Measurements from ENCODE around the gene TLN1. TPM values are rescaled to one million over a fixed set of nuclear protein-coding genes. Genes with fewer than 3 reads are reported as not detected.

The TLN1 gene
- total RNA-seq, 1 experiment from 2014 or later, result 347 TPM

DNA sequence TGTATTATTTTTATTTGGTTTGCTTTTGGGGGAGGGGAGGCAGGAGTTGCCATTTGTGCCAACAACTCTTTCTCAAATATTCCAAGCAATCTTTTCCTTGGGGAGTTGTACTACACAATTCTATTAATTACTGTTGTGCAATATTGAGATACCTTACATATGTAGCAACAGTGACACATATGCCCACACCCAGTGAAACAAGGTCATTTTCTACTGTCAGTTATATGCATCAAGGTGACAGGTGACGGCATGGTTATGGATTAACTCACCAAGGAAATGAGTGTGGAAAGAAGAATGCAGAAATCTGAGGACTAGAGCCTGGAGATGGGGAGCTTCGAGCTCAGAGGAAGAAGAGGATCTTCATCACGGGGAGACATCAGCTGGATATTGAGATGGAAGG is 39.9 kb upstream of the TLN1 start:
- H3K4me3 ChIP-seq (ENCODE audit: low read depth in 2 of 2, low read length in 2 of 2), result no peak overlapping the region
- ChIA-PET POLR2A (no interaction called here), CTCF (no interaction called here)
- peaks cover 8% of the 10 kb centered on the region for H3K4me1 ChIP-seq (ENCODE audit: control insufficient read depth, insufficient read depth, low read length)
- no peaks in the 10 kb centered on the region for H3K27me3 ChIP-seq (ENCODE audit: control insufficient read depth, insufficient read depth, low read length)
- BruUV-seq (replicated peaks), result no TSS peak
- DNase-seq (ENCODE audit: low read depth, low spot score), result no peak
- no peak for ATAC-seq
- no peaks in the 10 kb centered on the region for H3K36me3 ChIP-seq (ENCODE audit: control insufficient read depth, insufficient read depth, low read length)
- no peaks in the 10 kb centered on the region for H3K9me3 ChIP-seq (ENCODE audit: control insufficient read depth, insufficient read depth, low read depth, low read length)
- no peak overlapping the region for H3K27ac ChIP-seq (ENCODE audit: low read length)
- in situ Hi-C loops (cut with HindIII; ENCODE audit: low pct_unique_long_range_greater_than_20kb, low sequenced_read_pairs) (no loop called here), intact Hi-C loops (cut with micrococcal nuclease; ENCODE audit: unreplicated experiment) (no loop called here)
- TF ChIP-seq TCF7L2 (IDR thresholded peaks at IDR 0.05; ENCODE audit: low read depth, low read length), result no peak
- TF ChIP-seq, protein P1, sequence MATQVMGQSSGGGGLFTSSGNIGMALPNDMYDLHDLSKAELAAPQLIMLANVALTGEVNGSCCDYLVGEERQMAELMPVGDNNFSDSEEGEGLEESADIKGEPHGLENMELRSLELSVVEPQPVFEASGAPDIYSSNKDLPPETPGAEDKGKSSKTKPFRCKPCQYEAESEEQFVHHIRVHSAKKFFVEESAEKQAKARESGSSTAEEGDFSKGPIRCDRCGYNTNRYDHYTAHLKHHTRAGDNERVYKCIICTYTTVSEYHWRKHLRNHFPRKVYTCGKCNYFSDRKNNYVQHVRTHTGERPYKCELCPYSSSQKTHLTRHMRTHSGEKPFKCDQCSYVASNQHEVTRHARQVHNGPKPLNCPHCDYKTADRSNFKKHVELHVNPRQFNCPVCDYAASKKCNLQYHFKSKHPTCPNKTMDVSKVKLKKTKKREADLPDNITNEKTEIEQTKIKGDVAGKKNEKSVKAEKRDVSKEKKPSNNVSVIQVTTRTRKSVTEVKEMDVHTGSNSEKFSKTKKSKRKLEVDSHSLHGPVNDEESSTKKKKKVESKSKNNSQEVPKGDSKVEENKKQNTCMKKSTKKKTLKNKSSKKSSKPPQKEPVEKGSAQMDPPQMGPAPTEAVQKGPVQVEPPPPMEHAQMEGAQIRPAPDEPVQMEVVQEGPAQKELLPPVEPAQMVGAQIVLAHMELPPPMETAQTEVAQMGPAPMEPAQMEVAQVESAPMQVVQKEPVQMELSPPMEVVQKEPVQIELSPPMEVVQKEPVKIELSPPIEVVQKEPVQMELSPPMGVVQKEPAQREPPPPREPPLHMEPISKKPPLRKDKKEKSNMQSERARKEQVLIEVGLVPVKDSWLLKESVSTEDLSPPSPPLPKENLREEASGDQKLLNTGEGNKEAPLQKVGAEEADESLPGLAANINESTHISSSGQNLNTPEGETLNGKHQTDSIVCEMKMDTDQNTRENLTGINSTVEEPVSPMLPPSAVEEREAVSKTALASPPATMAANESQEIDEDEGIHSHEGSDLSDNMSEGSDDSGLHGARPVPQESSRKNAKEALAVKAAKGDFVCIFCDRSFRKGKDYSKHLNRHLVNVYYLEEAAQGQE (IDR thresholded peaks at IDR 0.05; ENCODE audit: insufficient read depth in 1 of 2, low read depth in 2 of 2, low read length in 1 of 2), result no peak
- TF ChIP-seq, protein P2, sequence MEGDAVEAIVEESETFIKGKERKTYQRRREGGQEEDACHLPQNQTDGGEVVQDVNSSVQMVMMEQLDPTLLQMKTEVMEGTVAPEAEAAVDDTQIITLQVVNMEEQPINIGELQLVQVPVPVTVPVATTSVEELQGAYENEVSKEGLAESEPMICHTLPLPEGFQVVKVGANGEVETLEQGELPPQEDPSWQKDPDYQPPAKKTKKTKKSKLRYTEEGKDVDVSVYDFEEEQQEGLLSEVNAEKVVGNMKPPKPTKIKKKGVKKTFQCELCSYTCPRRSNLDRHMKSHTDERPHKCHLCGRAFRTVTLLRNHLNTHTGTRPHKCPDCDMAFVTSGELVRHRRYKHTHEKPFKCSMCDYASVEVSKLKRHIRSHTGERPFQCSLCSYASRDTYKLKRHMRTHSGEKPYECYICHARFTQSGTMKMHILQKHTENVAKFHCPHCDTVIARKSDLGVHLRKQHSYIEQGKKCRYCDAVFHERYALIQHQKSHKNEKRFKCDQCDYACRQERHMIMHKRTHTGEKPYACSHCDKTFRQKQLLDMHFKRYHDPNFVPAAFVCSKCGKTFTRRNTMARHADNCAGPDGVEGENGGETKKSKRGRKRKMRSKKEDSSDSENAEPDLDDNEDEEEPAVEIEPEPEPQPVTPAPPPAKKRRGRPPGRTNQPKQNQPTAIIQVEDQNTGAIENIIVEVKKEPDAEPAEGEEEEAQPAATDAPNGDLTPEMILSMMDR (IDR thresholded peaks at IDR 0.05), result no peak
- no peak for TF ChIP-seq POLR2AphosphoS5 (IDR thresholded peaks at IDR 0.05; ENCODE audit: low read depth, low read length)
- no peak for TF ChIP-seq SIN3A (IDR thresholded peaks at IDR 0.05; ENCODE audit: borderline replicate concordance, insufficient read depth, low read depth, low read length)

DNA sequence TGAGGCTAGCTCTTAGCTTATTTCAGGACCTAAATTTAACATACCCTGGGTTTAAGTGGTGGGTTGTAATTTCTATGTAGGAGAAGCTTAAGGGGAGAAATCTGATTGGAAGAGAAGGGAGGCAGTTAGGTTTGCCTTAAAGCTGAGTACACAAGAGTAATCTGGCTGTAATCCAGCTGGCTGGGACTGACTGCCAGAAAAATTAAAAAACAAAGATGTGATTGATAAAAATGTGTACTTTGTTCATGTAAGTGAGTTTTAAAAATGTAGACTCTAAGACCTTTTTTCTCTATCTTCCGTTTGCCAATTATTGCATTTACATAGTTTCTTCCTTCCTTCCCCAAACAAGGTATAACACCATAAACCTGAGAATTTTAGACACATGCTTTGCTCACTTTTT is 39.5 kb upstream of the TLN1 start:
- DNase-seq (ENCODE audit: low read depth, low spot score) (no peak), ATAC-seq (no peak)
- TF ChIP-seq, protein P2 (IDR thresholded peaks at IDR 0.05), result no peak
- TF ChIP-seq TCF7L2 (IDR thresholded peaks at IDR 0.05; ENCODE audit: low read depth, low read length) (no peak), POLR2AphosphoS5 (IDR thresholded peaks at IDR 0.05; ENCODE audit: low read depth, low read length) (no peak), SIN3A (IDR thresholded peaks at IDR 0.05; ENCODE audit: borderline replicate concordance, insufficient read depth, low read depth, low read length) (no peak)
- TF ChIP-seq, protein P1 (IDR thresholded peaks at IDR 0.05; ENCODE audit: insufficient read depth in 1 of 2, low read depth in 2 of 2, low read length in 1 of 2), result no peak
- CTCF ChIA-PET, result interaction anchor here (0.8 kb wide), 1 partner anchor 15 kb away, joined by 3 read pairs; no protein-coding TSS in a partner anchor
- H3K9me3 ChIP-seq (ENCODE audit: control insufficient read depth, insufficient read depth, low read depth, low read length), result no peaks in the 10 kb centered on the region
- intact Hi-C loops (cut with micrococcal nuclease; ENCODE audit: unreplicated experiment) (no loop called here), in situ Hi-C loops (cut with HindIII; ENCODE audit: low pct_unique_long_range_greater_than_20kb, low sequenced_read_pairs) (no loop called here)
- H3K27me3 ChIP-seq (ENCODE audit: control insufficient read depth, insufficient read depth, low read length), result no peaks in the 10 kb centered on the region
- no peak overlapping the region for H3K27ac ChIP-seq (ENCODE audit: low read length)
- peaks cover 8% of the 10 kb centered on the region for H3K4me1 ChIP-seq (ENCODE audit: control insufficient read depth, insufficient read depth, low read length)
- BruUV-seq (replicated peaks), result no TSS peak
- H3K36me3 ChIP-seq (ENCODE audit: control insufficient read depth, insufficient read depth, low read length), result no peaks in the 10 kb centered on the region
- no peak overlapping the region for H3K4me3 ChIP-seq (ENCODE audit: low read depth in 2 of 2, low read length in 2 of 2)
- POLR2A ChIA-PET, result no interaction called here

Measured in Panc1 (cell line).